Stimulated activated naive CD4-positive, alpha-beta T cell treated with Interleukin-2 at 50 U/mL for 16 hours (primary cell): ENCODE measurements around the gene GPR50.

ENCODE experiments used
- DNase-seq: peaks from one replicate; lab custom pipeline; 2025; lab: John Stamatoyannopoulos, UW

Gene GPR50

GRCh38 chrX:151227627-151228026 is 51.2 kb downstream of the GPR50 start:
- DNase-seq = no peak

- DNase-seq = no peak
These were observed 52.6 kb downstream of the GPR50 start for GRCh38 chrX:151228935-151229334.
